ENCODE results near the gene PIGR.

The PIGR gene

GRCh38 chr1:206946261-206946660 is at the start of gene PIGR:
Gene PIGR, minus strand, starts transcription at chr1:206946466. Its CDS starts 5,935 bp downstream, at chr1:206940531.
- DNase-seq (ENCODE audit: low read depth), result no peak

- DNase-seq (ENCODE audit: low read depth), result no peak
These were observed 46.5 kb upstream of the PIGR start for GRCh38 chr1:206992790-206993189.

GRCh38 chr1:206987873-206988272 is 41.6 kb upstream of the PIGR start:
- no peak for DNase-seq (ENCODE audit: low read depth)

- no peak for DNase-seq (ENCODE audit: low read depth)
These were observed 40.6 kb upstream of the PIGR start for GRCh38 chr1:206986885-206987284.

GRCh38 chr1:206986402-206986801 is 40.1 kb upstream of the PIGR start:
- DNase-seq (ENCODE audit: low read depth), result no peak

- DNase-seq (ENCODE audit: low read depth), result no peak
These were observed 39.0 kb upstream of the PIGR start for GRCh38 chr1:206985162-206985749.

- DNase-seq (ENCODE audit: low read depth), result no peak
These were observed 36.0 kb upstream of the PIGR start for GRCh38 chr1:206982216-206982615.

- no peak for DNase-seq (ENCODE audit: low read depth)
These were observed 33.2 kb upstream of the PIGR start for GRCh38 chr1:206979379-206980043.

- DNase-seq (ENCODE audit: low read depth), result no peak
These were observed 32.0 kb upstream of the PIGR start for GRCh38 chr1:206978259-206978658.

- no peak for DNase-seq (ENCODE audit: low read depth)
These were observed 29.0 kb upstream of the PIGR start for GRCh38 chr1:206975306-206975705.

GRCh38 chr1:206974140-206974539 is 27.9 kb upstream of the PIGR start:
- no peak for DNase-seq (ENCODE audit: low read depth)

- DNase-seq (ENCODE audit: low read depth), result no peak
These were observed 26.5 kb upstream of the PIGR start for GRCh38 chr1:206972728-206973127.

GRCh38 chr1:206971029-206971655 is 24.9 kb upstream of the PIGR start:
- DNase-seq (ENCODE audit: low read depth), result no peak

GRCh38 chr1:206970446-206970845 is 24.2 kb upstream of the PIGR start, which contains the start of gene FCAMR:
Gene FCAMR, minus strand, starts transcription at chr1:206970460. Its CDS starts 335 bp downstream, at chr1:206970125.
- DNase-seq (ENCODE audit: low read depth), result no peak

- DNase-seq (ENCODE audit: low read depth), result no peak
These were observed 22.8 kb upstream of the PIGR start for GRCh38 chr1:206969090-206969489.

GRCh38 chr1:206967096-206967849 is 21.0 kb upstream of the PIGR start:
- DNase-seq (ENCODE audit: low read depth), result peak; percentile 5

GRCh38 chr1:206965781-206966180 is 19.5 kb upstream of the PIGR start:
- no peak for DNase-seq (ENCODE audit: low read depth)

GRCh38 chr1:206963740-206964139 is 17.5 kb upstream of the PIGR start:
- DNase-seq (ENCODE audit: low read depth), result no peak

GRCh38 chr1:206963119-206963712 is 16.9 kb upstream of the PIGR start:
- DNase-seq (ENCODE audit: low read depth), result peak; percentile 1

- DNase-seq (ENCODE audit: low read depth), result no peak
These were observed 16.0 kb upstream of the PIGR start for GRCh38 chr1:206962272-206962671.

GRCh38 chr1:206961668-206962067 is 15.4 kb upstream of the PIGR start:
- no peak for DNase-seq (ENCODE audit: low read depth)

- no peak for DNase-seq (ENCODE audit: low read depth)
These were observed 14.6 kb upstream of the PIGR start for GRCh38 chr1:206960676-206961386.

Data from non-pigmented ciliary epithelial cell (primary cell).